Liver (tissue), 9 donors: ENCODE measurements around the gene MCM6. TPM values are rescaled to one million over a fixed set of nuclear protein-coding genes. Genes with fewer than 3 reads are reported as not detected.

Experiments
- DNase-seq: peaks from one replicate; pipeline ENCODE4 v3.0.0-alpha.2; 2017; ENCODE audit warnings: low spot score
- H3K27ac ChIP-seq, 2 donors: one replicate each; pipeline ENCODE4 v1.7.0; 2013; ENCODE audit warnings: inconsistent platforms in 2 of 2, low read length in 2 of 2, control low read depth in 1 of 2, low read depth in 1 of 2, mild to moderate bottlenecking in 1 of 2
- H3K27me3 ChIP-seq, 4 donors: one replicate each; pipeline versions ENCODE4 v1.6.1 to v1.7.0; 2013; ENCODE audit warnings: low read length in 3 of 4, inconsistent platforms in 1 of 4, mild to moderate bottlenecking in 1 of 4, moderate library complexity in 1 of 4; ENCODE audit not compliant: control insufficient read depth in 4 of 4, insufficient read depth in 4 of 4
- H3K36me3 ChIP-seq, 4 donors: one replicate each; pipeline versions ENCODE4 v1.6.1 to v1.7.0; 2013; ENCODE audit warnings: low read length in 3 of 4, mild to moderate bottlenecking in 3 of 4, low read depth in 1 of 4, moderate library complexity in 1 of 4; ENCODE audit not compliant: control insufficient read depth in 4 of 4, insufficient read depth in 3 of 4
- H3K4me1 ChIP-seq, 4 donors: one replicate each; pipeline versions ENCODE4 v1.6.1 to v1.7.0; 2013; ENCODE audit warnings: low read length in 3 of 4, mild to moderate bottlenecking in 3 of 4, moderate library complexity in 1 of 4; ENCODE audit not compliant: control insufficient read depth in 4 of 4, insufficient read depth in 4 of 4
- H3K4me3 ChIP-seq, 3 donors: one replicate each; pipeline versions ENCODE4 v1.6.1 to v1.7.0; 2013; ENCODE audit warnings: low read length in 3 of 3, control low read depth in 1 of 3, low read depth in 1 of 3, mild to moderate bottlenecking in 1 of 3
- H3K9ac ChIP-seq, 2 donors: one replicate each; pipeline ENCODE4 v1.7.0; 2013; ENCODE audit warnings: low read length in 2 of 2, mild to moderate bottlenecking in 2 of 2, moderate library complexity in 2 of 2, control low read depth in 1 of 2, low read depth in 1 of 2
- H3K9me3 ChIP-seq, 4 donors: one replicate each; pipeline versions ENCODE4 v1.6.1 to v1.7.0; 2013; ENCODE audit warnings: low read length in 3 of 4; ENCODE audit not compliant: control insufficient read depth in 4 of 4
- EGR1 ChIP-seq, 2 donors: IDR thresholded peaks; 2 replicates each; pipeline ENCODE4 v1.6.1; 2016 to 2018; ENCODE audit warnings: antibody characterized with exemption in 2 of 2, low read depth in 2 of 2
- FOXA1 ChIP-seq: IDR thresholded peaks from 2 replicates; pipeline ENCODE4 v1.6.1; 2016; ENCODE audit warnings: antibody characterized with exemption
- FOXA2 ChIP-seq: IDR thresholded peaks from 2 replicates; pipeline ENCODE4 v1.6.1; 2016; ENCODE audit warnings: antibody characterized with exemption
- GABPA ChIP-seq, 2 donors: IDR thresholded peaks in 1 of 2; conservative IDR thresholded peaks in 1 of 2; 2 replicates each; pipeline ENCODE4 v1.6.1; 2016; ENCODE audit warnings: antibody characterized with exemption in 2 of 2, mild to moderate bottlenecking in 1 of 2, moderate library complexity in 1 of 2
- HNF4A ChIP-seq, 2 donors: conservative IDR thresholded peaks; 2 replicates each; pipeline ENCODE4 v1.6.1; 2016; ENCODE audit warnings: antibody characterized with exemption in 2 of 2, mild to moderate bottlenecking in 2 of 2
- HNF4G ChIP-seq: IDR thresholded peaks from 2 replicates; pipeline ENCODE4 v1.6.1; 2016; ENCODE audit warnings: antibody characterized with exemption
- JUND ChIP-seq, 2 donors: IDR thresholded peaks; 2 replicates each; pipeline ENCODE4 v1.6.1; 2016; ENCODE audit warnings: antibody characterized with exemption in 2 of 2
- NR2F2 ChIP-seq: IDR thresholded peaks from 2 replicates; pipeline ENCODE4 v1.6.1; 2016; ENCODE audit warnings: antibody characterized with exemption
- RAD21 ChIP-seq, 2 donors: IDR thresholded peaks; 2 replicates each; pipeline ENCODE4 v1.6.1; 2016; ENCODE audit warnings: antibody characterized with exemption in 2 of 2, mild to moderate bottlenecking in 2 of 2
- RXRA ChIP-seq, 2 donors: IDR thresholded peaks; 2 replicates each; pipeline ENCODE4 v1.6.1; 2017 to 2018; ENCODE audit warnings: antibody characterized with exemption in 2 of 2, mild to moderate bottlenecking in 1 of 2
- SP1 ChIP-seq: IDR thresholded peaks from 2 replicates; pipeline ENCODE4 v1.6.1; 2018; ENCODE audit warnings: antibody characterized with exemption, mild to moderate bottlenecking
- TAF1 ChIP-seq: conservative IDR thresholded peaks from 2 replicates; pipeline ENCODE4 v1.6.1; 2016; ENCODE audit warnings: antibody characterized with exemption, mild to moderate bottlenecking
- WGBS: extraction: QIAGEN DNeasy Blood & Tissue Kit; methylation state at CpG from one replicate; pipeline ENCODE4 v1.1.7; 2013; 5-methylcytosine and 5-hydroxymethylcytosine counted together
- polyA plus RNA-seq, 2 donors: library from polyadenylated mRNA; stranded (reverse) in 1 of 2; unstranded in 1 of 2; fragments of 200-250 nt in 1 of 2; fragments of >200 nt in 1 of 2; fragmentation: Nextera tagmentation in 1 of 2; extraction: Ambion mirVana in 1 of 2; gene quantifications; one replicate each; pipeline versions ENCODE4 v1.2.1 to v1.2.3, GENCODE V29; 2013 to 2015
- total RNA-seq, 2 donors: library from RNA; depleted of rRNA; stranded (reverse); fragments of >200 nt; gene quantifications; one replicate each; pipeline ENCODE4 v1.2.3, GENCODE V29; 2014
- TF ChIP-seq, protein P1 (sequence below): IDR thresholded peaks from 2 replicates; pipeline ENCODE4 v1.6.1; 2016; ENCODE audit warnings: antibody characterized with exemption
- TF ChIP-seq, protein P2 (sequence below): IDR thresholded peaks from 2 replicates; pipeline ENCODE4 v1.6.1; 2016; ENCODE audit warnings: antibody characterized with exemption, mild to moderate bottlenecking
- TF ChIP-seq, protein P3 (sequence below): IDR thresholded peaks from 2 replicates; pipeline ENCODE4 v1.6.1; 2016; ENCODE audit warnings: antibody characterized with exemption
- TF ChIP-seq, protein P4 (sequence below): fragments of 150-350 bp; IDR thresholded peaks from 2 replicates; pipeline ENCODE4 v1.5.1; 2017; ENCODE audit warnings: improper control_type of control experiment, low read depth, low read length; ENCODE audit not compliant: missing input control
- TF ChIP-seq, protein P5 (sequence below): IDR thresholded peaks from 2 replicates; pipeline ENCODE4 v1.6.1; 2016; ENCODE audit warnings: antibody characterized with exemption
- donor health status: healthy.
- donor health status: healthy.
- donor health status: healthy.
- donor health status: healthy.
- donor health status: healthy.

Gene MCM6
- total and polyA plus RNA-seq, 4 donors: 1.8 to 35.7 (median 2.8) TPM

DNA sequence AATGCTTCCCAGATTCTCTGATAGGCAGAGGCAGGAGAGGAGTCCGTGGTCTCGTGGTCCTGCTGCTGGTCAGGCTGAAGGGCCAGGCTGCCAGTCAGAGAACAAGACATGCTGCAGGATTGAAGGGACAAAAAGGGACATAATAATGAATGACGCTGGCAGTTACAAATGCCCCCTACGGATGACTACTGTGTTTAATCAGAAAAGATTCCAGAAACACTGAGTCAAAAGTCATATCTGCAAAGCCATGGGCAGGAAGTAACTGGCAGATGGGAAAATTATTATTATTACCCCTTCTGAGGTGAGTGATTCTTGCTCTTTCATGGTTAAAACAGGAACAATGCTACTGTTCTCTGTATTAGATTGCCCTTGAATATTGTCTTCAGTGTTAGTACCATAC, 58.3 kb downstream of the MCM6 start:
- H3K27ac ChIP-seq: no peak overlapping the region
- H3K9ac ChIP-seq: no peak overlapping the region
- TF ChIP-seq FOXA2 (no peak), RAD21 (IDR thresholded peaks at IDR 0.05) (no peak), HNF4G (no peak), SP1 (no peak), TAF1 (no peak), GABPA (IDR thresholded peaks at IDR 0.05 in 1 of 2, conservative IDR thresholded peaks at IDR 0.05 in 1 of 2) (no peak), RXRA (IDR thresholded peaks at IDR 0.05) (no peak), HNF4A (conservative IDR thresholded peaks at IDR 0.05) (no peak), JUND (IDR thresholded peaks at IDR 0.05) (no peak), FOXA1 (no peak), EGR1 (IDR thresholded peaks at IDR 0.05; ENCODE audit: low read depth in 2 of 2) (no peak), NR2F2 (no peak)
- TF ChIP-seq, protein P1, sequence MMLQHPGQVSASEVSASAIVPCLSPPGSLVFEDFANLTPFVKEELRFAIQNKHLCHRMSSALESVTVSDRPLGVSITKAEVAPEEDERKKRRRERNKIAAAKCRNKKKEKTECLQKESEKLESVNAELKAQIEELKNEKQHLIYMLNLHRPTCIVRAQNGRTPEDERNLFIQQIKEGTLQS: no peak
- TF ChIP-seq, protein P2, sequence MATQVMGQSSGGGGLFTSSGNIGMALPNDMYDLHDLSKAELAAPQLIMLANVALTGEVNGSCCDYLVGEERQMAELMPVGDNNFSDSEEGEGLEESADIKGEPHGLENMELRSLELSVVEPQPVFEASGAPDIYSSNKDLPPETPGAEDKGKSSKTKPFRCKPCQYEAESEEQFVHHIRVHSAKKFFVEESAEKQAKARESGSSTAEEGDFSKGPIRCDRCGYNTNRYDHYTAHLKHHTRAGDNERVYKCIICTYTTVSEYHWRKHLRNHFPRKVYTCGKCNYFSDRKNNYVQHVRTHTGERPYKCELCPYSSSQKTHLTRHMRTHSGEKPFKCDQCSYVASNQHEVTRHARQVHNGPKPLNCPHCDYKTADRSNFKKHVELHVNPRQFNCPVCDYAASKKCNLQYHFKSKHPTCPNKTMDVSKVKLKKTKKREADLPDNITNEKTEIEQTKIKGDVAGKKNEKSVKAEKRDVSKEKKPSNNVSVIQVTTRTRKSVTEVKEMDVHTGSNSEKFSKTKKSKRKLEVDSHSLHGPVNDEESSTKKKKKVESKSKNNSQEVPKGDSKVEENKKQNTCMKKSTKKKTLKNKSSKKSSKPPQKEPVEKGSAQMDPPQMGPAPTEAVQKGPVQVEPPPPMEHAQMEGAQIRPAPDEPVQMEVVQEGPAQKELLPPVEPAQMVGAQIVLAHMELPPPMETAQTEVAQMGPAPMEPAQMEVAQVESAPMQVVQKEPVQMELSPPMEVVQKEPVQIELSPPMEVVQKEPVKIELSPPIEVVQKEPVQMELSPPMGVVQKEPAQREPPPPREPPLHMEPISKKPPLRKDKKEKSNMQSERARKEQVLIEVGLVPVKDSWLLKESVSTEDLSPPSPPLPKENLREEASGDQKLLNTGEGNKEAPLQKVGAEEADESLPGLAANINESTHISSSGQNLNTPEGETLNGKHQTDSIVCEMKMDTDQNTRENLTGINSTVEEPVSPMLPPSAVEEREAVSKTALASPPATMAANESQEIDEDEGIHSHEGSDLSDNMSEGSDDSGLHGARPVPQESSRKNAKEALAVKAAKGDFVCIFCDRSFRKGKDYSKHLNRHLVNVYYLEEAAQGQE: no peak
- TF ChIP-seq, protein P3, sequence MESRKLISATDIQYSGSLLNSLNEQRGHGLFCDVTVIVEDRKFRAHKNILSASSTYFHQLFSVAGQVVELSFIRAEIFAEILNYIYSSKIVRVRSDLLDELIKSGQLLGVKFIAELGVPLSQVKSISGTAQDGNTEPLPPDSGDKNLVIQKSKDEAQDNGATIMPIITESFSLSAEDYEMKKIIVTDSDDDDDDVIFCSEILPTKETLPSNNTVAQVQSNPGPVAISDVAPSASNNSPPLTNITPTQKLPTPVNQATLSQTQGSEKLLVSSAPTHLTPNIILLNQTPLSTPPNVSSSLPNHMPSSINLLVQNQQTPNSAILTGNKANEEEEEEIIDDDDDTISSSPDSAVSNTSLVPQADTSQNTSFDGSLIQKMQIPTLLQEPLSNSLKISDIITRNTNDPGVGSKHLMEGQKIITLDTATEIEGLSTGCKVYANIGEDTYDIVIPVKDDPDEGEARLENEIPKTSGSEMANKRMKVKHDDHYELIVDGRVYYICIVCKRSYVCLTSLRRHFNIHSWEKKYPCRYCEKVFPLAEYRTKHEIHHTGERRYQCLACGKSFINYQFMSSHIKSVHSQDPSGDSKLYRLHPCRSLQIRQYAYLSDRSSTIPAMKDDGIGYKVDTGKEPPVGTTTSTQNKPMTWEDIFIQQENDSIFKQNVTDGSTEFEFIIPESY: no peak
- TF ChIP-seq, protein P4, sequence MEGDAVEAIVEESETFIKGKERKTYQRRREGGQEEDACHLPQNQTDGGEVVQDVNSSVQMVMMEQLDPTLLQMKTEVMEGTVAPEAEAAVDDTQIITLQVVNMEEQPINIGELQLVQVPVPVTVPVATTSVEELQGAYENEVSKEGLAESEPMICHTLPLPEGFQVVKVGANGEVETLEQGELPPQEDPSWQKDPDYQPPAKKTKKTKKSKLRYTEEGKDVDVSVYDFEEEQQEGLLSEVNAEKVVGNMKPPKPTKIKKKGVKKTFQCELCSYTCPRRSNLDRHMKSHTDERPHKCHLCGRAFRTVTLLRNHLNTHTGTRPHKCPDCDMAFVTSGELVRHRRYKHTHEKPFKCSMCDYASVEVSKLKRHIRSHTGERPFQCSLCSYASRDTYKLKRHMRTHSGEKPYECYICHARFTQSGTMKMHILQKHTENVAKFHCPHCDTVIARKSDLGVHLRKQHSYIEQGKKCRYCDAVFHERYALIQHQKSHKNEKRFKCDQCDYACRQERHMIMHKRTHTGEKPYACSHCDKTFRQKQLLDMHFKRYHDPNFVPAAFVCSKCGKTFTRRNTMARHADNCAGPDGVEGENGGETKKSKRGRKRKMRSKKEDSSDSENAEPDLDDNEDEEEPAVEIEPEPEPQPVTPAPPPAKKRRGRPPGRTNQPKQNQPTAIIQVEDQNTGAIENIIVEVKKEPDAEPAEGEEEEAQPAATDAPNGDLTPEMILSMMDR: no peak
- TF ChIP-seq, protein P5, sequence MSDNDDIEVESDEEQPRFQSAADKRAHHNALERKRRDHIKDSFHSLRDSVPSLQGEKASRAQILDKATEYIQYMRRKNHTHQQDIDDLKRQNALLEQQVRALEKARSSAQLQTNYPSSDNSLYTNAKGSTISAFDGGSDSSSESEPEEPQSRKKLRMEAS: no peak
- H3K9me3 ChIP-seq: peaks cover 0 to 8% (median under 1%) of the 10 kb centered on the region in 4 donors
- no peak for DNase-seq
- H3K4me3 ChIP-seq: no peak overlapping the region
- no peaks in the 10 kb centered on the region for H3K36me3 ChIP-seq
- H3K4me1 ChIP-seq: no peaks in the 10 kb centered on the region
- H3K27me3 ChIP-seq: no peaks in the 10 kb centered on the region
- WGBS: 87% methylated on average over 4 of the region's 4 CpGs

DNA sequence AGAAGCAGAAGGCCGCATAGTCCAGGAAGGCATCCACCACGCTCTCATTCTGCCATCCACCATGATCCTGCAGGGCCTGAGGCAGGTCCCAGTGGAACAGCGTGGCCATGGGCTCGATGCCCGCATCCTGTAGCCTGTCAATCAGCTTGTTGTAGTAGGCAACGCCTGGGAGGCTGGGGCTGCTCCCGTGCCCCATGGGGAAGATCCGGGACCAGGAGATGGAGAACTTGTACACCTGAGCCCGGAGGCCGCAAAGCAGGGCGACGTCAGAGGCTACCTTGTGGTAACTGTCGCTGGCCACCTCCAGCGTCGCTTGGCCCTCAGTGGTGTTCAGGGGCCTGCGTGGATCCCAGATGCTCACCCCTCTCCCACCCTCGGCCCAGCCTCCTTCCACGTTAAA, 58.8 kb downstream of the MCM6 start:
- Histone ChIP-seq H3K9ac (no peak overlapping the region), H3K27ac (no peak overlapping the region), H3K27me3 (no peaks in the 10 kb centered on the region), H3K4me1 (no peaks in the 10 kb centered on the region), H3K4me3 (no peak overlapping the region), H3K36me3 (no peaks in the 10 kb centered on the region), H3K9me3 (peaks cover 0 to 4% (median 0%) of the 10 kb centered on the region in 4 donors)
- WGBS: 89% methylated on average over 18 of the region's 18 CpGs
- DNase-seq: no peak
- no peak for TF ChIP-seq SP1
- no peak for TF ChIP-seq HNF4G
